Neural progenitor cell (in vitro differentiated cells): ENCODE data around the gene DAP.

Experiments used
- CTCF ChIP-seq: fragments of 200-600 bp; sonication (generic); IDR thresholded peaks from 2 replicates; pipeline ENCODE4 v1.5.1; 2017; ENCODE audit warnings: antibody characterized with exemption, mild to moderate bottlenecking
- EZH2phosphoT487 ChIP-seq: fragments of 200-600 bp; sonication (generic); IDR thresholded peaks from 2 replicates; pipeline ENCODE4 v1.6.1; 2017; ENCODE audit warnings: antibody characterized with exemption

GRCh38 chr5:10792336-10792735 is 31.3 kb upstream of the DAP start:
- TF ChIP-seq CTCF = no peak
- TF ChIP-seq EZH2phosphoT487 = no peak
